ENCODE results near the gene CDH15. TPM values are rescaled to one million over a fixed set of nuclear protein-coding genes. Genes with fewer than 3 reads are reported as not detected.

CDH15 gene
- total and polyA plus RNA-seq, 8 donors = 0.29 to 4.2 (median 0.43) TPM

GRCh38 chr16:89170346-89171215, 967 bp upstream of the CDH15 start:
- no peaks in the 10 kb centered on the region for H3K9me3 ChIP-seq
- H3K36me3 ChIP-seq = no peaks in the 10 kb centered on the region
- peaks cover 0 to 83% of the 10 kb centered on the region in 2 donors for H3K27me3 ChIP-seq
- no peak overlapping the region for H3K27ac ChIP-seq
- intact Hi-C loops (cut with DNase I) = no loop called here
- H3K4me1 ChIP-seq = peaks cover 10 to 24% of the 10 kb centered on the region in 2 donors
- TF ChIP-seq, protein P1, sequence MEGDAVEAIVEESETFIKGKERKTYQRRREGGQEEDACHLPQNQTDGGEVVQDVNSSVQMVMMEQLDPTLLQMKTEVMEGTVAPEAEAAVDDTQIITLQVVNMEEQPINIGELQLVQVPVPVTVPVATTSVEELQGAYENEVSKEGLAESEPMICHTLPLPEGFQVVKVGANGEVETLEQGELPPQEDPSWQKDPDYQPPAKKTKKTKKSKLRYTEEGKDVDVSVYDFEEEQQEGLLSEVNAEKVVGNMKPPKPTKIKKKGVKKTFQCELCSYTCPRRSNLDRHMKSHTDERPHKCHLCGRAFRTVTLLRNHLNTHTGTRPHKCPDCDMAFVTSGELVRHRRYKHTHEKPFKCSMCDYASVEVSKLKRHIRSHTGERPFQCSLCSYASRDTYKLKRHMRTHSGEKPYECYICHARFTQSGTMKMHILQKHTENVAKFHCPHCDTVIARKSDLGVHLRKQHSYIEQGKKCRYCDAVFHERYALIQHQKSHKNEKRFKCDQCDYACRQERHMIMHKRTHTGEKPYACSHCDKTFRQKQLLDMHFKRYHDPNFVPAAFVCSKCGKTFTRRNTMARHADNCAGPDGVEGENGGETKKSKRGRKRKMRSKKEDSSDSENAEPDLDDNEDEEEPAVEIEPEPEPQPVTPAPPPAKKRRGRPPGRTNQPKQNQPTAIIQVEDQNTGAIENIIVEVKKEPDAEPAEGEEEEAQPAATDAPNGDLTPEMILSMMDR (IDR thresholded peaks at IDR 0.05) = no peak
- peak overlapping the region; percentile 19 to 31 for H3K4me3 ChIP-seq
- peak in 2 of 4 donors; percentile 75 to 86 for DNase-seq
- ATAC-seq = peak; percentile 57

GRCh38 chr16:89172171-89172527, 601 bp downstream of the CDH15 start:
- DNase-seq (peak in 1 of 4 donors; percentile 72), ATAC-seq (no peak)
- intact Hi-C loops (cut with DNase I) = no loop called here
- Histone ChIP-seq H3K27me3 (peaks cover 0 to 89% of the 10 kb centered on the region in 2 donors), H3K27ac (no peak overlapping the region), H3K4me1 (peaks cover 10 to 24% of the 10 kb centered on the region in 2 donors), H3K4me3 (no peak overlapping the region), H3K9me3 (no peaks in the 10 kb centered on the region), H3K36me3 (no peaks in the 10 kb centered on the region)
- TF ChIP-seq, protein P1 (IDR thresholded peaks at IDR 0.05) = no peak

DNA sequence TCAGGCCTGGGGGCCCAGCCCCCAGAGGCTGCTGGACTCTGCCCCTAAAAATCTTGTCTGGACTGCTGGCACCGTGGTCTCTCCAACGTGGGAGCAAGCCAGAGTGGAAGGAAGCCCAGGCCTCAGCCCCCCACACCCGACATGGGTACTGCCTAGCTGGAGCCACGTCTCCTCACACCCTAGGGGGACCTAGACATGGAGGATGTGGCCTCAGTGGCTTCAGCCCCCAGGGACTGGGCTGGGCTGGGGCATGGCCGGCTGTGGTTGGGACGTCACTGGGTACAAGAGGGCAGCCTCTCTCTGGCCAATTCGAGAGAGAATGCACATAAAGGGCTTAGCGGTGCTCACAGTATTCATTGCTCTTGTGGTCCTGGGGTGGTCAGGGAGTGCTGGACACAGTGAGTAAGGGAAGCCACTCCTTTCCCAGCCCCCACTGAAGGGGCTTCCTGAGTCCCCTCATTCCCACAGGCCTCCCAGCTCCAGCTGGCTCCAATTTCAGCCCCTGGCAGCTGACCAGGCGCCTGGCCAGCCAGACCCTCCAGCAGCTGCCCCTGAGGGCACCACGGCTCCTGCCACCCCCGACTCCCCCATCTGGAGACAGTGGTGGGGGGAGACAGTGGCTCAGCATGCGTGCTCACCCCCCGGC, 1.1 kb downstream of the CDH15 start:
- Histone ChIP-seq H3K27ac (no peak overlapping the region), H3K4me3 (no peak overlapping the region), H3K27me3 (peaks cover 0 to 89% of the 10 kb centered on the region in 2 donors), H3K36me3 (no peaks in the 10 kb centered on the region), H3K9me3 (no peaks in the 10 kb centered on the region), H3K4me1 (peaks cover 10 to 19% of the 10 kb centered on the region in 2 donors)
- intact Hi-C loops (cut with DNase I) = no loop called here
- ATAC-seq = no peak
- peak in 1 of 4 donors; percentile 61 for DNase-seq
- TF ChIP-seq, protein P1 (IDR thresholded peaks at IDR 0.05) = no peak

GRCh38 chr16:89173174-89173921, 1.8 kb downstream of the CDH15 start:
- TF ChIP-seq, protein P1 (IDR thresholded peaks at IDR 0.05) = no peak
- H3K27ac ChIP-seq = no peak overlapping the region
- ATAC-seq (no peak), DNase-seq (no peak)
- H3K36me3 ChIP-seq = no peaks in the 10 kb centered on the region
- peaks cover 0 to 89% of the 10 kb centered on the region in 2 donors for H3K27me3 ChIP-seq
- intact Hi-C loops (cut with DNase I) = no loop called here
- H3K9me3 ChIP-seq = no peaks in the 10 kb centered on the region
- no peak overlapping the region for H3K4me3 ChIP-seq
- peaks cover 10 to 17% of the 10 kb centered on the region in 2 donors for H3K4me1 ChIP-seq

Data from left lung (tissue), 10 donors.